ENCODE results near the gene IQCN.

Gene IQCN

GRCh38 chr19:18233224-18233825 lies 40.9 kb downstream of the IQCN start:
- no peak for DNase-seq (ENCODE audit: low read depth)

DNA sequence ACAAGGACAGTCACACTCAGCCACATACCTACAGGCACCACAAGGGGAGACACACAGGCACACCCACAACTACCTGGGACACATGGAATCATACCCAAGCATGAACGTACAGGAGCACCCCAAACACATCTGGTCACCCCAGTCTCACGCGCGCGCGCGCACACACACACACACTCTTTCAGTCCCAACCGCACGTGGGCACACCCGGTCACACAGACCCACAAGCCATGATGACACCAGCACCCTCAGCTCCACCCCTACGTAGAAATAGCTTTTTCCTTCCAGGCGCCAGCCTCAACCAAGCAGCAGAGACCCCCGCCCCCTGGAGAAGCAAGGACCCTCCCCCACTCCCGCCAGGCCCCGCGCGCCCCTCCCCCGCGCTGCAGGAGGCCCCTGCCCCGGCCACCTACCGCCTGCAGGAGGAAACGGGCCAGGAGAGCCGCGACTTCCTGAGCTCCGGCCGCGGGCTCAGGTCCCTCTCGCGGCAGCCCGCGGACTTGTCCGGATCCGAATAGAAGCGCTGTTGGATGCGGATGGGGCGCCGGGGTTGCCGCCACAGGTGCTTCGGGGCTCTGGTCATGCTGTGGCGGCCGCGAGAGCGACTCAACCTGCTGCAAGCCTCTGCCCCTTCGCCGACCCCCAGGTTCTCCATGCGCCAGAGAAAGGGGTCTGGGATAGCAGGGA lies 41.6 kb downstream of the IQCN start:
- no peak for DNase-seq (ENCODE audit: low read depth)

DNA sequence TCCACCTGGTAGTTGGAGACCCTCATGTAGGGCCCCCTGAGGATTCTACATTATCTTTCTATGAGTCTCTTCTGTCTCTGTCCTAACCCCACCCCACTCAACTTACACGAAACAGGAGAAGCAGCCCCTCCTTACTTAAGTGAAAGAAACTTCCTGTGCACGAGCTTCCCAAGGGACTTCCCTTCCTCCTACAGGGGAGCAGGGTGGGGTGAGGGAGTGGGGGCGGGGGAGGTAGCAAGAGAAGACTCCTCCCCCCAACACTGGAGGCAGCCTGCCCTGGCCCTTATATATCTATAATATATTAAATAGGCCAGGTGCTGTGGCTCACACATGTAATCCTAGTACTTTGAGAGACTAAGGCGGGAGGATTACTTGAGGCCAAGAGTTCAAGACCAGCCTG lies 42.5 kb downstream of the IQCN start:
- DNase-seq (ENCODE audit: low read depth): no peak

DNA sequence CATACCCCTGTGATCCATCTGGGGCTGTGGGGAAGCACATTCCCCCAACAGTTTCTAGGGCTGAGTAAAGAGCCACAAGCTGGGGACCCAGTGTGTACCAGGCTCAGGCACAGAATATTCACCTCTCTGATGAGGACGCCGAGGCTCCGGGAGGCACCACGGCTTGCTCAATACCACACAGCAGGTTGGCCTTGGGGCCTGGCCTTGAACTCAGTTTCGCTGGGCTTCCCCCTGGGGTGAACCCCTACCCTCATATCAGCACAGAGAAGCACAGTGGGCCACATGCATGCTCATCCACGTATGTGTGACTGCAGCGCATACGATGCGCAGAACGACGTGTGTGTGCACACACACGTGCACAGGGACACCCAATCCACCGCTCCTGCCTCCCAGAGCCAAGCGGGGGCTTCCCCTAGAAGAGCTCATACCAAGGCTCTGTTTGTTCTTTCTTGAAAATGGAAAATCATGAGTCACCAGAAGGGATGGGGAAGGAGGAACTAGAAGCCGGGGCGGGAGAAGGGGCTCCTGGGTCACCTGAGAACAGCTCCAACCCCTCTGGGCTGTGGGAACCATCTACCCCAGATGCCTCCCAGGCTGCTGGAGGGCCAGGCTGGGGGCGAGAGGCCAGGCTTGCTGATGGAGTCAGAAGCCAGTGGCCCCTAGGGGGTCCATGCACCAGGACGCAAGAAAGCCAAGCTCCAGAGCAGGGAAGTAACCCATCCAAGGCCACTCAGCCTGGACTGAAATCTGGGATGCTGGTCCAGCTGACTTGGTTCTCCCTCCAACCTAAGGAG lies 43.1 kb downstream of the IQCN start:
- no peak for DNase-seq (ENCODE audit: low read depth)

GRCh38 chr19:18229915-18230314 lies 44.3 kb downstream of the IQCN start:
- no peak for DNase-seq (ENCODE audit: low read depth)

- DNase-seq (ENCODE audit: low read depth): no peak
Measured at GRCh38 chr19:18229474-18229873, 44.8 kb downstream of the IQCN start.

DNA sequence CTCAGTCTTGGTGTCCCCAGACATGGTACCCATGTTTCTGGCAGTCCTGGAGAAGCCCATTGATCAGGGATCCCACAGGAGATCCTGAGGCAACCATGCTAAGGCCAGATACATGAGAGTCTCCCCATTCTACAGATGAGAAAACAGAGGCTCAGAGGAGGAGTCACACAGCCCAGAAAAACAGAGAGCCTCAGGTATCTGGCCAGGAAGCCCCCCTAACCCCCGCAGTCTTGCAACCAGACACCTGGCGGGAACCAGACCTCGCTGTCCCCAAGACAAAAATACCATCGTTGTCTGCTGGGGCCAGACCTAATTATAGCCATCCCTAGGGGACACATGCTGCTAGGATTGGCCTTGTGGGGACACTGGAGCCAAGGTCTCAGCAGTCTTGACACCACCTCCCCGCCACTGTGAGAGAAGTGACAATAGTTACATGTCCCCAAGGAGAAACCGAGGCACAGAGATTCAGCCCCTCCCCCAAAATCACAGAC lies 46.4 kb downstream of the IQCN start:
- DNase-seq (ENCODE audit: low read depth): no peak

- DNase-seq (ENCODE audit: low read depth): no peak
Measured at GRCh38 chr19:18226956-18227780, 47.1 kb downstream of the IQCN start.

DNA sequence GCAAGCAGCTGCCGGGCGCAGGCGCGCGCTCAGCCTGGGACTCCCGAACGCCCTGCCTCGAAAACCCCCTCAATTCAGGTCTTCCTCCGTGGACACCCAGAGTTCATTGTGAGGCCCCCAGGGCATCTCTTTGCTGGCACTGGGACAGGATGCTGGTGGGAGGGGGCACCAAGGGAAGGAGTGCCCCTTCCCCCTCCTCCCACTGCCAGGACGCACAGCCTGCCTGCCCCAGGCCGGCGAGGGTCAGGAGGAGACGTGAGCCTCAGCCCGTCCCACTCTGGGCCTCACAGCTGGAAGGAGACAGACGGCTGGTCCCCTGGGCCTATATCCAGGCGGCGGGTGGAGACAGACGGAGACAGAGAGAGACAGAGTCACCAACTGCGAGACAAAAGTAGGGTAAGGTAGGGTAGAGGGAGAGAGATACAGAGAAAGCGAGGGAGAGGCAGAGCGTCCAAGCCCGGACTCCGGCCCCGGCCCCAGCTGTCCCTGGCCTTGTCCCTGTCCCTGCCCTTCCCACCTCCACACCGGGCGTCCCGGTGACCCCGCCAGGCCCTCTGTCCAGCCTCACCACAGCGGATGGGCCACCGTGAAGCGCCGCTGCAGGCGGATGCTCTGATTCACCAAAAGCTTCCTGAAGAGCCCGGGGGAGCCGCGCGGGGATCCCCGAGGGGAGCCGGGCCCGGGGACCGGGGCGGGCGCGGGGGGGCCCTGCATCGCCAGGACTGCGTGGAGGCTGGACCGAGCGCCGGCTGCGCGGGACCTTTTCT lies 48.4 kb downstream of the IQCN start, which contains the start of gene PDE4C:
Gene PDE4C (minus strand): TSS at position 737 of the 767 bp plus-strand sequence. CDS start 23 bp downstream, at position 714.
- DNase-seq (ENCODE audit: low read depth): no peak

DNA sequence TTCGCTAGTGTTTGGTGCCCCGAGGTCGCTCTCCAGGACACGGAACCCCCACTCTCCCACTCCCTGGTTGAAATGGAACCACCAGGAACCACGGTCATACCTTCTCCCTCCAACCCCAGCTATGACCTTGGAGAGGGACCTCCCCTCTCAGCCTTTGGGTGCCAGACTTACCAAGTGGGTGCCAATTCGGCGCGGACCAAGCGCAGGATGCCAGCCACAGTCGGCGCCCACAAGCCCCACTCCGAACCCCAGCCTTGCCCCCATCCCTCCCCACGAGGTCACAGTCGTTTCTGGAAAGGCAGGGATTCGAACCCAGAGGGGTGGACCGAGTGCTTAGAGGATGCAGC lies 48.9 kb downstream of the IQCN start:
- DNase-seq (ENCODE audit: low read depth): no peak

GRCh38 chr19:18224525-18225354 lies 49.5 kb downstream of the IQCN start:
- peak; percentile 96 for DNase-seq (ENCODE audit: low read depth)

GRCh38 chr19:18223860-18224524 lies 50.3 kb downstream of the IQCN start:
- no peak for DNase-seq (ENCODE audit: low read depth)

DNA sequence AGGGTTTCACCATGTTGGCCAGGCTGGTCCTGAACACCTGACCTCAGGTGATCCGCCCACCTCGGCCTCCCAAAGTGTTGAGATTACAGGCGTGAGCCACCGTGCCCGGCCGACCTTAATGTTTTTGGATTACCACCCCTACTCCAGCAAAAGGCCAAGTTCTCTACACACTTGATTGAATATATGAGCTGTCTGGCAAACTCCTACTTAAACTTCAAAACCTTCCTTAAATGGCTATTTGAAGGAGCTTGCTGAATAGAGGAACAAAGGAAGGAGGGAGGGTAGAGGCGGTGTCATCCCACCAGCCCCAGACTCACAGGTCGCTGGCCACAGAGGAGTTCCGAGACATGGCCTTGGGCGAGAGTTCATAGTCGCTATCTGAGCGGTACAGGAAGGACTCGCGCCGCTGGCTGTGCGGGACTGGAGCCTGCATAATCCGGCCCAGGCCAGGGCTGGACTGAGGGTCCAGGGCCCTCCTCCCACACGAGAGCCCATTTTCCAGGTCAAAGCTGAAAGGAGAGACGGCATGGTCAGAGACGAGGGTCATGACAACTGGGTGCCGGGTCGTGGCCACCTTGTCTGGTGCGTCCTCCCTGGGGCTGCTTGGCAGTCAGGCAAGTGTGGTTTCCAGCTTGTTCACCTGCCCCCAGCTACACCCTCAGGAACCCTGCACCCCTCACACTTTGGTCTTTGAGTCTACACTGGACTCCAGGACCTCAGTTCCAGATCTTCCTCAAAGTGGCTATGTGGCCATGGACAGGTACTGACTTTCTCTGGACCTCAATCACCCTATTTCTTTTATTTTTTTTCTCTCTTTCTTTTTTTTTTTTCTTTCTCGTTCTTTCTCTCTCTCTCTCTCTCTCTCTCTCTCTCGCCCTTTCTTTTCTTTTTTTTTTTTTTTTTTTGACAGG lies 52.2 kb downstream of the IQCN start:
- no peak for DNase-seq (ENCODE audit: low read depth)

DNA sequence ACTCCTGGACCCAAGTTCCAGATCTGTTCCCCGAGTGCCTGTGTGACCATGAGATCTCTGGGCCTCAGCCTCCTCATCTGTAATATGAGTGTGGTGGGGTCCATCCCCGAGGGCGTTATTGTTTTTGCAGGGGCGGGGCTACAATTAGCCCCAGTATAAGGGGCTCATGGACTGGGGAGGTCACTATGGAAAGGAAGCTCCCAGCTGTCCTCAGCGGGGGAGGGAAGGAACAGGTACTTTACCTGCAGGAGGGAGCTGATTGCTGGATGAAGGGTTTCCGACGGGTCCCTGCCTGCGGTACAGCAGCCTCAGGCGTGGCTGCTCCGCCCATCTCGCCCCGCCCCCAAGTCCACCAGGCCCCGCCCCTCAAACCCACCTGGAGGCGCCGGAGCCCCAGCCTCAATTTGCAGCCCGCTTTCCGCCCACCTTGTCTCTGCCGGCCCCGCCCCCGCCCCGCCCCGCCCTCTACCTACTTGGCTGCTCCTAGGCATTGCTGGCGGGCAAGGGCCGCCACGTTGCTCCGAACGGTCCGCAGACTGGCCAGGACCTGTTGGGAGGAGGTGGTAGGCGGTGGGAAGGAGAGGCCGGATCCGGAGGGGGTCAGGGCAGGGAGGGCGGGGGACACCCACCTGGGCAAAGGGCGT lies 53.5 kb downstream of the IQCN start:
- DNase-seq (ENCODE audit: low read depth): no peak

GRCh38 chr19:18219911-18220631 lies 54.2 kb downstream of the IQCN start:
- no peak for DNase-seq (ENCODE audit: low read depth)

DNA sequence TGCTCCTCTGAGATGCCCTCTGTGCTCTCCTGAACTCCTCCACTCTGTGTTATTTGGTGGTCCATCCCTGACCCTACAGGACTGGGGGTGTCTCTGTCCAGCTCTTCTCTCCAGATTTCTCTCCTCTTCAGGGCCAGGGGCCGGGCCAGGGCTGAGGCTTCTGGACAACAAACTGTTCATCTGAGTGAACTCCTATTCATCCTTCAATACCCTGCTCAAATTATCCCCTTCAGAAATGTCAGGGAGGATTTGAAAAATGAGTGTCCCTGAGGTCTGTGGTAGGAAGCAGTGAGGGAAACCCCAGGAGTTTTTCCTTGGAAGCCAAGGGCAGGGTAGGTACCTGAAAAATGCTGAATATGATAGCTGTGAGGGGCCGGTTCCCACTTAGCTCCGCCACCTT lies 55.7 kb downstream of the IQCN start:
- DNase-seq (ENCODE audit: low read depth): no peak

GRCh38 chr19:18218159-18218558 lies 56.1 kb downstream of the IQCN start:
- DNase-seq (ENCODE audit: low read depth): no peak

GRCh38 chr19:18216789-18217188 lies 57.5 kb downstream of the IQCN start:
- DNase-seq (ENCODE audit: low read depth): no peak

Measured in HS-5 (cell line).